Neural cell (in vitro differentiated cells): ENCODE data around the gene ADAMTS4. TPM values are rescaled to one million over a fixed set of nuclear protein-coding genes. Genes with fewer than 3 reads are reported as not detected.
A peak's percentile ranks its signal among the peaks of the same experiment; 100 is the strongest.

Experiments used
- H2AFZ ChIP-seq: fragments of 200-600, 300-800 bp; sonication (generic), shearing (Covaris generic); 2 replicates; pipeline ENCODE4 v1.6.0; 2014; ENCODE audit warnings: low read depth, mild to moderate bottlenecking, antibody characterized with exemption, low read length, moderate library complexity
- H3F3A ChIP-seq: fragments of 200-600 bp; shearing (Covaris generic); 2 replicates; pipeline ENCODE4 v1.6.1; 2016; ENCODE audit warnings: mild to moderate bottlenecking, moderate library complexity, mixed read lengths, antibody characterized with exemption, low read length; ENCODE audit not compliant: insufficient read depth, poor library complexity, severe bottlenecking
- H3K27ac ChIP-seq: fragments of 200-600, 300-800 bp; sonication (generic), shearing (Covaris generic); 2 replicates; pipeline ENCODE4 v1.5.1; 2014; ENCODE audit warnings: mild to moderate bottlenecking, low read length, moderate library complexity
- H3K27me3 ChIP-seq: fragments of 300-800, 200-600 bp; sonication (generic), shearing (Covaris generic); 2 replicates; pipeline ENCODE4 v1.6.0; 2014; ENCODE audit warnings: mild to moderate bottlenecking, low read depth, low read length, moderate library complexity; ENCODE audit not compliant: insufficient read depth
- H3K36me3 ChIP-seq: fragments of 300-800, 200-600 bp; sonication (generic), shearing (Covaris generic); 2 replicates; pipeline ENCODE4 v1.5.1; 2014; ENCODE audit warnings: mild to moderate bottlenecking, antibody characterized with exemption, low read length, moderate library complexity; ENCODE audit not compliant: insufficient read depth
- H3K4me2 ChIP-seq: fragments of 300-800, 200-600 bp; sonication (generic), shearing (Covaris generic); 2 replicates; pipeline ENCODE4 v1.6.0; 2014; ENCODE audit warnings: mild to moderate bottlenecking, low read length
- H3K4me3 ChIP-seq: fragments of 300-800, 200-600 bp; sonication (generic), shearing (Covaris generic); 2 replicates; pipeline ENCODE4 v1.5.1; 2014; ENCODE audit warnings: mild to moderate bottlenecking, low read length, moderate library complexity
- H3K79me2 ChIP-seq: fragments of 200-600 bp; shearing (Covaris generic); replicated peaks from 2 replicates; pipeline ENCODE4 v1.6.0; 2014; ENCODE audit warnings: mild to moderate bottlenecking, low read length, moderate library complexity; ENCODE audit not compliant: insufficient read depth
- H3K9ac ChIP-seq: fragments of 300-800, 200-600 bp; sonication (generic), shearing (Covaris generic); 2 replicates; pipeline ENCODE4 v1.6.1; 2016; ENCODE audit warnings: mild to moderate bottlenecking, low read length, mixed read lengths
- H3K9me2 ChIP-seq: fragments of 200-600 bp; shearing (Covaris generic); 2 replicates; pipeline ENCODE4 v1.6.1; 2016; ENCODE audit warnings: mild to moderate bottlenecking, low read length, mixed read lengths; ENCODE audit not compliant: insufficient read depth
- H3K9me3 ChIP-seq: fragments of 200-600, 300-800 bp; sonication (generic), shearing (Covaris generic); 2 replicates; pipeline ENCODE4 v1.6.1; 2016; ENCODE audit warnings: mild to moderate bottlenecking, mixed run types, low read length, moderate library complexity, mixed read lengths
- H4K20me1 ChIP-seq: fragments of 200-600 bp; shearing (Covaris generic); 2 replicates; pipeline ENCODE4 v1.6.1; 2016; ENCODE audit warnings: mild to moderate bottlenecking, mixed run types; ENCODE audit not compliant: insufficient read depth
- CTCF ChIP-seq: fragments of 450-650 bp; IDR thresholded peaks from 2 replicates; pipeline ENCODE4 v1.5.1; 2014; ENCODE audit warnings: antibody characterized with exemption, mild to moderate bottlenecking, moderate library complexity; ENCODE audit not compliant: poor library complexity, severe bottlenecking
- EP300 ChIP-seq: fragments of 450-650 bp; conservative IDR thresholded peaks from 2 replicates; pipeline ENCODE4 v1.6.1; 2014; ENCODE audit warnings: antibody characterized with exemption, mild to moderate bottlenecking, moderate library complexity; ENCODE audit not compliant: poor library complexity, severe bottlenecking
- EZH2 ChIP-seq: fragments of 200-600, 300-800 bp; shearing (Covaris generic), sonication (generic); IDR thresholded peaks from 2 replicates; pipeline ENCODE4 v1.6.1; 2014; ENCODE audit warnings: antibody characterized with exemption, low read length, borderline replicate concordance, mild to moderate bottlenecking; ENCODE audit not compliant: insufficient read depth, poor library complexity, severe bottlenecking
- MXI1 ChIP-seq: fragments of 450-650 bp; conservative IDR thresholded peaks from 2 replicates; pipeline ENCODE4 v1.6.1; 2014; ENCODE audit warnings: antibody characterized with exemption, mild to moderate bottlenecking; ENCODE audit not compliant: poor library complexity, severe bottlenecking
- POLR2AphosphoS5 ChIP-seq: IDR thresholded peaks from 2 replicates; pipeline ENCODE4 v1.6.1; 2012
- RAD21 ChIP-seq: fragments of 450-650 bp; conservative IDR thresholded peaks from 2 replicates; pipeline ENCODE4 v1.6.1; 2014; ENCODE audit warnings: antibody characterized with exemption, mild to moderate bottlenecking, moderate library complexity
- REST ChIP-seq: IDR thresholded peaks from 2 replicates; pipeline ENCODE4 v1.6.1; 2012; ENCODE audit warnings: borderline replicate concordance
- SMC3 ChIP-seq: fragments of 450-650 bp; conservative IDR thresholded peaks from 2 replicates; pipeline ENCODE4 v1.6.1; 2014; ENCODE audit warnings: antibody characterized with exemption, mild to moderate bottlenecking, moderate library complexity; ENCODE audit not compliant: poor library complexity
- TAF1 ChIP-seq: IDR thresholded peaks from 2 replicates; pipeline ENCODE4 v1.6.1; 2012; ENCODE audit warnings: low read depth
- polyA plus RNA-seq: library from polyadenylated mRNA; depleted of rRNA; stranded (reverse); fragments of >200 nt; gene quantifications from 2 replicates; pipeline ENCODE4 v1.2.3, GENCODE V29; 2014

The ADAMTS4 gene
- polyA plus RNA-seq, 1 donor from 2014 or later: 0.04 TPM

GRCh38 chr1:161166669-161167548 is 31.9 kb downstream of the ADAMTS4 start:
- H2AFZ ChIP-seq: peak overlapping the region; percentile 67
- peak overlapping the region; percentile 84 for H3K27ac ChIP-seq
- H4K20me1 ChIP-seq: no peaks in the 10 kb centered on the region
- no peaks in the 10 kb centered on the region for H3K9me3 ChIP-seq
- no peaks in the 10 kb centered on the region for H3K9me2 ChIP-seq
- H3K36me3 ChIP-seq: no peaks in the 10 kb centered on the region
- peak overlapping the region; percentile 79 for H3K9ac ChIP-seq
- peak overlapping the region; percentile 96 for H3K4me3 ChIP-seq
- no peaks in the 10 kb centered on the region for H3K27me3 ChIP-seq
- TF ChIP-seq EZH2 (no peak), CTCF (no peak), REST (no peak), EP300 (no peak), RAD21 (no peak), SMC3 (no peak), TAF1 (no peak), POLR2AphosphoS5 (no peak), MXI1 (no peak)
- H3F3A ChIP-seq: no peaks in the 10 kb centered on the region
- peak overlapping the region; percentile 82 for H3K4me2 ChIP-seq
- H3K79me2 ChIP-seq: no peaks in the 10 kb centered on the region

- TF ChIP-seq EZH2: no peak
- peak; percentile 46 for TF ChIP-seq RAD21
- TF ChIP-seq POLR2AphosphoS5: peak; percentile 61
- peak; percentile 77 for TF ChIP-seq MXI1
- peak; percentile 55 for TF ChIP-seq SMC3
- TF ChIP-seq TAF1: no peak
- peak; percentile 58 for TF ChIP-seq EP300
- peak; percentile 70 for TF ChIP-seq CTCF
- peak; percentile 58 for TF ChIP-seq REST
- H3K9me2 ChIP-seq: no peaks in the 10 kb centered on the region
- no peaks in the 10 kb centered on the region for H3F3A ChIP-seq
- no peaks in the 10 kb centered on the region for H3K79me2 ChIP-seq
- H3K4me2 ChIP-seq: peak within 1 kb of the TSS; percentile 82
- peak within 1 kb of the TSS; percentile 84 for H3K27ac ChIP-seq
- H4K20me1 ChIP-seq: no peaks in the 10 kb centered on the region
- H3K9me3 ChIP-seq: no peaks in the 10 kb centered on the region
- peak within 1 kb of the TSS; percentile 96 for H3K4me3 ChIP-seq
- no peaks in the 10 kb centered on the region for H3K27me3 ChIP-seq
- H2AFZ ChIP-seq: peak within 1 kb of the TSS; percentile 67
- H3K9ac ChIP-seq: peak within 1 kb of the TSS; percentile 79
- no peaks in the 10 kb centered on the region for H3K36me3 ChIP-seq
Measured at GRCh38 chr1:161165742-161166668, 32.8 kb downstream of the ADAMTS4 start, which contains the start of gene PPOX. PPOX (plus strand) TSS chr1:161166426; CDS start chr1:161166848, 422 bp downstream.
